Activated CD4-positive, alpha-beta T cell treated with anti-CD3 and anti-CD28 coated beads, Interleukin-2, amount 10 ng/mL, durations not matched to agents 7 days and 5 days (primary cell): Measurements from ENCODE around the gene FAM168A. TPM values are rescaled to one million over a fixed set of nuclear protein-coding genes. Genes with fewer than 3 reads are reported as not detected.

Experiments used
- CTCF ChIA-PET: fragments of 350-600 bp; sonication (Branson Sonifier 250); formaldehyde crosslinking; loops from one replicate; lab custom pipeline; 2021; ENCODE audit warnings: antibody characterized with exemption; lab: Charles Lee
- POLR2A ChIA-PET: fragments of 350-600 bp; sonication (Branson Sonifier 250); formaldehyde crosslinking; loops from one replicate; lab custom pipeline; 2021; ENCODE audit warnings: antibody characterized with exemption; lab: Charles Lee
- DNase-seq: peaks from one replicate; pipeline ENCODE4 v3.0.0-alpha.2; 2020
- H3K27ac Mint-ChIP-seq: one replicate; pipeline ENCODE4 v1.8.0; 2021; ENCODE audit warnings: mild to moderate bottlenecking, moderate library complexity, mixed read lengths
- H3K27me3 Mint-ChIP-seq: one replicate; pipeline ENCODE4 v1.8.0; 2021; ENCODE audit warnings: mixed read lengths
- H3K36me3 Mint-ChIP-seq: one replicate; pipeline ENCODE4 v1.8.0; 2021; ENCODE audit warnings: low read depth, mixed read lengths
- H3K4me1 Mint-ChIP-seq: one replicate; pipeline ENCODE4 v1.8.0; 2021; ENCODE audit warnings: mixed read lengths
- H3K4me3 Mint-ChIP-seq: one replicate; pipeline ENCODE4 v1.8.0; 2021; ENCODE audit warnings: mild to moderate bottlenecking, moderate library complexity, mixed read lengths
- H3K9me3 Mint-ChIP-seq: one replicate; pipeline ENCODE4 v1.8.0; 2021; ENCODE audit warnings: mixed read lengths
- total RNA-seq, 2 experiments: library from RNA; stranded (reverse); gene quantifications; one replicate each; pipeline ENCODE4 v1.2.3, GENCODE V29; 2021

FAM168A gene
- total RNA-seq, 2 experiments from 2014 or later = 28.9 to 31.2 TPM

DNA sequence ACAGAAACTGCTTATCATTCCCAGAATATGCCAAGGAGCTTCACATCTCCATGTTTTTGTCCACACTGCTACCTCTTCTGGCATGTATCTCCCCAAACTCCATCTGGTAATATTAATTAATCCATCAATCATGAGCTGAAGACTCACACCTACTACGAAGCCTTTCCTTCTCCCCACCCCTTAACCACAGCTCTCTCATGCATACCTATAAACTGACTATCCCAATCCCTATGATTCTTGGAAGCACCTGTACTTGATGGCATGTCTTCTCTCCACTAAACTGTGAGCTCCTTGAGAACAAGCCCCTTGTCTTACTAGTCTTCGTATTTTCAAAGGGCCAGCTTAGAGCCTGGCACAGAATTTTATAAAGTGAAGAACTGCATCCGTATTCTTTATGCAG is 174.4 kb downstream of the FAM168A start:
- Mint-ChIP-seq H3K27ac (no peak overlapping the region), H3K4me3 (no peak overlapping the region), H3K36me3 (peaks cover 5% of the 10 kb centered on the region), H3K9me3 (no peaks in the 10 kb centered on the region), H3K4me1 (no peaks in the 10 kb centered on the region), H3K27me3 (no peaks in the 10 kb centered on the region)
- no peak for DNase-seq
- ChIA-PET POLR2A (interaction anchor here (0.6 kb wide), 2 partner anchors 38 to 236 kb away, joined by 3 to 4 read pairs; no protein-coding TSS in a partner anchor), CTCF (interaction anchor here (0.6 to 1.9 kb wide), 2 partner anchors 12 to 371 kb away, joined by 4 to 5 read pairs; no protein-coding TSS in a partner anchor)

DNA sequence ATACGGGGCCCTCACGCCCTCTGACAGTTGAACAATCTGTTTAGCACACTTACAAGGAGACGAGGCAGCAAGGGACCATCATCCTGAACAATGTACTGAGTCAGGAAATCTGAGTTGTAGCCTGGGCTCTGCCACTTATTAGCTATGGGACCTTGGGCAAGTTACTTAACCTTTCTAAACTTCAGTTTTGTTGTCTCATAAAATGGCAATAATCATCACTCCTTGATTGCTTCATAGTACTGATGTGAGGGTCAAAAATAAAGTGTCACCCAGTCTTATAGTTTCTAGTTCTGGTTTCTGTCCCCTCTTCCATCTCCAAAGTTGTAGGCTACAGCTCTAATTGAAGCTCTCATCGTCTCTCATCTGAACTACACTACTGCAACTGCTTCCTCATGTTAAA is 175.0 kb downstream of the FAM168A start:
- no peaks in the 10 kb centered on the region for H3K27me3 Mint-ChIP-seq
- no peak overlapping the region for H3K4me3 Mint-ChIP-seq
- H3K36me3 Mint-ChIP-seq = peaks cover 10% of the 10 kb centered on the region
- H3K9me3 Mint-ChIP-seq = no peaks in the 10 kb centered on the region
- H3K4me1 Mint-ChIP-seq = no peaks in the 10 kb centered on the region
- CTCF ChIA-PET = interaction anchor here (0.9 to 1.9 kb wide), 3 partner anchors 12 to 1266 kb away, joined by 3 to 4 read pairs (median 3); no protein-coding TSS in a partner anchor
- POLR2A ChIA-PET = interaction anchor here (0.6 kb wide), 1 partner anchor 237 kb away, joined by 4 read pairs; no protein-coding TSS in a partner anchor
- DNase-seq = no peak
- no peak overlapping the region for H3K27ac Mint-ChIP-seq

DNA sequence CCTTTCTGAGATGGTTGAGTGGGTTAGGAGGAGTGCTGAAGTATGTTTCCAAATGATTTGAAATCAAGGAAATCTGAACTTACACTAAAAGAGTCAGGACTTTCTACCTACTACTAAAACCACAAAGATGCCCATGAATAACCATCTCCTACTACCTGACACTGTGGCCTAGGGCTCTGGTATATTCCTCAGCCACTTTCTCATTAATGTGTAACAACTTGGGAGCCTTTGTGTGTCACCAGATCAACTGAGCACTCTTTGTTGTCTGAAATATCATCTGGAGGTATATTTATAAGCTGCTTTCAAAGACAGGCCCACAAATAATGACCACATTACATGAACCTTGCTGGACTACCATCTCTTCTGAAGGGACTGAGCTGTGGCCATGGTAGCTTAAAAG is 177.8 kb downstream of the FAM168A start:
- no peak overlapping the region for H3K4me3 Mint-ChIP-seq
- peaks cover 1% of the 10 kb centered on the region for H3K4me1 Mint-ChIP-seq
- CTCF ChIA-PET = no interaction called here
- H3K27me3 Mint-ChIP-seq = no peaks in the 10 kb centered on the region
- H3K36me3 Mint-ChIP-seq = peaks cover 17% of the 10 kb centered on the region
- no peaks in the 10 kb centered on the region for H3K9me3 Mint-ChIP-seq
- no peak overlapping the region for H3K27ac Mint-ChIP-seq
- DNase-seq = no peak
- POLR2A ChIA-PET = no interaction called here

DNA sequence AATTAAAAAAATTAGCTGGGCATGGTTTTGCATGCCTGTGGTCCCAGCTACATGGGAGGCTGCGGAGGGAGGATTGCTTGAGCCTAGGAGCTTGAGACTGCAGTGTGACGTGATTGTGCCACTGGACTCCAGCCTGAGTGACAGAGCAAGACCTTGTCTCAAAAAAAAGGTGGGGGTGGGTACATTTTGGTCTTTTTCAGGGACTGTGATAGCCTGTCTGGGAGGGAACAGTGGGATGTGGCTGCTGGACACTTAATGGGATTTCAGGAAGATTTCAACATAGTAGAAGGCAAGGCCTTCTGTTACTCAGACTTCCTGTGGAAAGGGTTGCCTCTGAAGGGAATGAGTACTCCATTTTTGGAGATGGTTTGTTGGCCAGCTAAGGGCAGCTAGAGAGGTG is 181.1 kb downstream of the FAM168A start:
- Mint-ChIP-seq H3K27ac (no peak overlapping the region), H3K9me3 (no peaks in the 10 kb centered on the region), H3K4me1 (peaks cover 6% of the 10 kb centered on the region), H3K27me3 (no peaks in the 10 kb centered on the region), H3K4me3 (no peak overlapping the region), H3K36me3 (peaks cover 17% of the 10 kb centered on the region)
- ChIA-PET POLR2A (no interaction called here), CTCF (interaction anchor here (1.6 kb wide), 1 partner anchor 19 kb away, joined by 3 read pairs; no protein-coding TSS in a partner anchor)
- no peak for DNase-seq

DNA sequence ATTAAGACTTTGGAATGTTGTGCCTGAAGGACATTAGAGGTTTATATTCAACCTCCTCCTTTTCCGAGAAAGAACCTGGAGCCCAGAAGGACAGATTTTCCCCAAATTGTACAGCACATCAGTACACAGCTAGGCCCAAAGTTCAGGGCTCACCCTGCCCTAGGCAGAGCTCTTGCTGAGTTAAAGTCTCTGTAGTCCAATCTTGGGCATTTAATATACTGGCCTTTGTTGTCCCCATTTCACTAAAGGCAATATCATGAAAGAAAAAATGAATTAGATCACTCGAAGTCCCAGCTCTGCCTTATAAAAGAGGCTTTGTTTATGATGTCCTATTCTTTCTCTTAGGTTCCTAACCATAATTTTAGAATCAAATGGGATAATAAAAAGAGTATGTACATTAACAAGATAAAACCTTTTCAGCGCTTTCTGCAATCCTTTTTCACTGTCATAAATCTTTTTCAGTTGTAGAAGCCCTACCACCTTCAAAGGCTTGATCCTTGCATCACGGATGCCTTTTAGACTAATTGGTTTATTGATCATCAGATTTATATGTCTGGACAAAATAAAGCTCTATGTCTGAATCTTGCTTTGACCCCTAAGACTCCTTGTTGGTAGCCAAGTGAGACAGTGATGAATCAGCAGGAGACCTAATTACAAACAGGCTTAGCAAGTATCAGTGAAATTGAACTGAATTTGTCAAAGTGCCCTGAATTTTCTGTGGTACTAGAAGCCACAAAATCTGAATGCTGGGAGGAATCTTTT is 181.9 kb downstream of the FAM168A start:
- Mint-ChIP-seq H3K4me3 (no peak overlapping the region), H3K27me3 (no peaks in the 10 kb centered on the region), H3K9me3 (no peaks in the 10 kb centered on the region), H3K27ac (no peak overlapping the region), H3K4me1 (peaks cover 6% of the 10 kb centered on the region), H3K36me3 (peaks cover 17% of the 10 kb centered on the region)
- CTCF ChIA-PET = interaction anchor here (1.5 to 1.8 kb wide), 3 partner anchors 20 to 245 kb away, joined by 3 to 6 read pairs (median 3); no protein-coding TSS in a partner anchor
- POLR2A ChIA-PET = no interaction called here
- no peak for DNase-seq

DNA sequence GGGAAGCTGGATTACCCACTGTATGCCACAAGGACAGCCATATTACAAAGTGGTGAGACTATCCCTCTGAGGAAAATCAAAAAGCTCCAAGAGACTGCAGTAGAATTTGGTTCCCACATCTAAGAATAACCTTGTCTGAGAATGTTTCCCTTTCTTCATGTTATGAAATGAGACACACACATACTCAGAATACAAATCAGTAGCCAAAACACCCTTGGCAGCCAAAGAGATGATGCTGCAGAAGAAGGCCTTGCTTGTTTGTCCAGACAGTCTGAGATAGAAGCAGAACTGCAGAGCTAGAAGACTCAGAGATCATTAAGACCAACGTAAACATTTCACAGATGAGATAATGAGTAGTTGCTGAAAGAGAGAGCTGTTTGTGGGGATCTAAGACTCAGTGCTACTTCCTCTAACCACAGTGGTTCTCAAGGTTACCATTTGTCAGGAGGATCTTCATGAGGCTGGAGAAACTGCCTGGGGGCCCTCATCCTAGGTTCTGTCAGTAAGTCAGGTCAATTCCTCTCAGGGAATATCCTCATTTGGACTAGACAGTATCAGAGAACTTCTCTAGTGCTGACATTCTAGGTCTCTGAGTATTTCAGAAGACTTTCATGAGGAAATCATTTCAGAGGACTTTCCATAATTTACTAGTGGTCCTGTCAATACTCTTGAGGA is 182.8 kb downstream of the FAM168A start:
- no peaks in the 10 kb centered on the region for H3K27me3 Mint-ChIP-seq
- H3K4me1 Mint-ChIP-seq = peaks cover 6% of the 10 kb centered on the region
- POLR2A ChIA-PET = interaction anchor here (0.6 kb wide), 1 partner anchor 82 kb away, joined by 5 read pairs; no protein-coding TSS in a partner anchor
- H3K9me3 Mint-ChIP-seq = no peaks in the 10 kb centered on the region
- H3K36me3 Mint-ChIP-seq = peaks cover 19% of the 10 kb centered on the region
- CTCF ChIA-PET = interaction anchor here (1.2 to 1.8 kb wide), 5 partner anchors 21 to 1123 kb away, joined by 3 to 6 read pairs (median 3); no protein-coding TSS in a partner anchor
- no peak overlapping the region for H3K27ac Mint-ChIP-seq
- no peak overlapping the region for H3K4me3 Mint-ChIP-seq
- no peak for DNase-seq

DNA sequence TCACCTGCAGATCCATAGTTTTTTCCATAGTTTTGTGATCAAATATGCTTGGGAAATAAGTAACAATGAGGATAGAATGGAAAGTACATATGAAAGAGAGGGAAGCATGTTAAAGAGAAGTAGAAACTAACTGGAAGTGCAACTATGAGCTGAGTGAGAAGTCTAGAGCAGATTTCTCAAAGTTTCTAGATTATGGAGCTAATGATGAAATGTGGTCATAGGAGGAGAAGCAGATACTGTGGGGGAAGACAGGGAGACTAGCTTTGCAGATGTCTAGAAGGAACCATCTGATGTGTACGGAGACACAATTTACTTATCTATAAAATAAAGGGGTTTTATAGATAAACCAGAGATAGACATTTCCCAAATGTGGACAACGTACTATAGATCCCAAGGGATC is 184.7 kb downstream of the FAM168A start:
- Mint-ChIP-seq H3K27ac (no peak overlapping the region), H3K36me3 (peaks cover 21% of the 10 kb centered on the region)
- POLR2A ChIA-PET = interaction anchor here (0.6 kb wide), 1 partner anchor 153 kb away, joined by 3 read pairs; no protein-coding TSS in a partner anchor

DNA sequence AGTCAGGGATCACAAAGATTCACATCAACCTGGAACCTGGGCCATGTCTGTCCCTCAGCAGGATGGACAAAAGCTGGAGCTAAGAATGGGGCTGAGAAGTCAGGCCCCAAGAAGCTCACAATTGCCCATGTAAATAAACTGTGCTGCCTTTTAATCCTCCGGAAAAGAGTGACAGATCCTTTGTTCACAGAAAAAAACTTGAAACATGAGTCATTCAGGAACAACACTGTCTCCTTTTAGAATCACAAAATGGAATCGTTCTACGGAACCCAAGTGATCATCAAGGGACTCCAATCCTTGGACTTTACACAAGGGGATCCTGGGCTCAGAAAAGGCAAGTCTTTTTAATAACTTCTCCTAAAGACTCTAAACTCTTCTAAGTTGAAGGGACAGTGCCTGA is 185.6 kb downstream of the FAM168A start:
- Mint-ChIP-seq H3K4me1 (peaks cover 6% of the 10 kb centered on the region), H3K36me3 (peaks cover 17% of the 10 kb centered on the region), H3K4me3 (no peak overlapping the region), H3K27me3 (no peaks in the 10 kb centered on the region), H3K27ac (no peak overlapping the region), H3K9me3 (no peaks in the 10 kb centered on the region)
- no peak for DNase-seq
- ChIA-PET CTCF (no interaction called here), POLR2A (no interaction called here)

More for the DNA sequence above, 184.7 kb downstream of the FAM168A start:
- DNase-seq = no peak
- Mint-ChIP-seq H3K4me3 (no peak overlapping the region), H3K27me3 (no peaks in the 10 kb centered on the region), H3K9me3 (no peaks in the 10 kb centered on the region), H3K4me1 (peaks cover 6% of the 10 kb centered on the region)
- CTCF ChIA-PET = interaction anchor here (0.6 to 1.5 kb wide), 2 partner anchors 11 to 358 kb away, joined by 4 to 5 read pairs; no protein-coding TSS in a partner anchor

DNA sequence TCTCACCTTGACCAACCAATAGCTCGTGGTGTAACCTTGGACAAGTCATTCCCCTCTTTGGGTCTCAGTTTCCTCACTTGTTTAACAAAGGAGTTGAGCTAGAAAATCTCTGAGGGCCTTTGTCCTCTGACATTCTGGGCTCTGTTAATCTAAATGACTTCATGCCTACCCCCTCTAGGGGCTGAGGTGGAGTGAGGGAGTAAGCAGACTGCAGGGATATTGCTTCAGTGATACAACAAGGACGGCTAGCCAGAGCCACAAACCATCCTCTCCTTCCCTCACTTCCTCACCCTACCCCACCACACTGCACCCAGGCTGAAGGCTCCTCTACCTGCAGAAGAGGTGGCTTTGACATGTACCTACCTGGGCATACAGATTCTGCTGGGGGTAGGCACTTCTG is 186.9 kb downstream of the FAM168A start:
- no peak for DNase-seq
- Mint-ChIP-seq H3K36me3 (peaks cover 18% of the 10 kb centered on the region), H3K4me1 (peaks cover 6% of the 10 kb centered on the region), H3K4me3 (no peak overlapping the region), H3K27ac (no peak overlapping the region), H3K27me3 (no peaks in the 10 kb centered on the region), H3K9me3 (no peaks in the 10 kb centered on the region)
- CTCF ChIA-PET = interaction anchor here (0.7 to 1.4 kb wide), 3 partner anchors 17 to 104 kb away, joined by 3 to 4 read pairs (median 3); no protein-coding TSS in a partner anchor
- POLR2A ChIA-PET = no interaction called here

DNA sequence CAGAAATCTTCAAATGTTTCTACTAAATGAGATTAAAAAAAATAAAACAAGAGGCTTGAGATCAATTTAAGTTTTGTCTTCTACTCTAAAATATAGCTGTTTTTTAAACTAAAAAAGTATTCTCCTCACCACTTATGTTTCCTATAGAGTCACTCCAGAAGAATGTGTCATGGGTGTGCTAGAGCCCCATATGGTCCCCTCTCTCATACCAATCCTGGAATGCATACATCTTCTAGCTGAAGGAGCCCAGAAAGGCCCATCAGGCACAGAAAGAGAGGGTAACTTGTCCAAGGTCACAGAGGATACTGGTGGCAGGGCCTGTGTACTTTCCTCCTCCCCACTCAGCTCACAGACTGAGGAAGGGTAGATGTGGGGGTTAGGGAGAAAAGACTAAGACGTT is 187.3 kb downstream of the FAM168A start:
- ChIA-PET POLR2A (no interaction called here), CTCF (interaction anchor here (0.6 to 1.4 kb wide), 6 partner anchors 11 to 263 kb away, joined by 3 to 4 read pairs (median 4); no protein-coding TSS in a partner anchor)
- no peak for DNase-seq
- Mint-ChIP-seq H3K27me3 (no peaks in the 10 kb centered on the region), H3K27ac (no peak overlapping the region), H3K9me3 (no peaks in the 10 kb centered on the region), H3K4me3 (no peak overlapping the region), H3K4me1 (peaks cover 6% of the 10 kb centered on the region), H3K36me3 (peaks cover 20% of the 10 kb centered on the region)

DNA sequence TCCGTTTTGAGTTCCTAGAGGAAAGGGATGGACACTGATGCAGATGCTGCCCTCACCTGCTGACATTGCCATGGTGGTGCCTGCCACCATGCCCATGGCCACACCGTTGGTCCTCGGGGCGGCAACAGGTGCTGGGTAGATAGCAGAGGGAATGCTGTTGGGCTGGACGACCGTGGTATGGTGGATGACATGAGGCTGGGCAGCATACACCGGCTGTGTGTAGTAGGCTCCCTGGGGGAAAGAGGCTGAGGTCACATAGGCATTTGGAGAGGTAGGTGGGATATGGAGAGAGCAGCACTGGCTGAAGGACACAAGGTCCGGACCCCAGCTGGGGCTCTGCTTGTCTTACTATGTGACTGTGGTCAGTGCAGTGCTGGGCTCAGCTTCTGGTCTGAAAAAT is 188.5 kb downstream of the FAM168A start:
- ChIA-PET CTCF (no interaction called here), POLR2A (no interaction called here)
- Mint-ChIP-seq H3K9me3 (no peaks in the 10 kb centered on the region), H3K27ac (no peak overlapping the region), H3K36me3 (peaks cover 23% of the 10 kb centered on the region), H3K4me3 (no peak overlapping the region), H3K4me1 (no peaks in the 10 kb centered on the region), H3K27me3 (no peaks in the 10 kb centered on the region)
- DNase-seq = no peak

DNA sequence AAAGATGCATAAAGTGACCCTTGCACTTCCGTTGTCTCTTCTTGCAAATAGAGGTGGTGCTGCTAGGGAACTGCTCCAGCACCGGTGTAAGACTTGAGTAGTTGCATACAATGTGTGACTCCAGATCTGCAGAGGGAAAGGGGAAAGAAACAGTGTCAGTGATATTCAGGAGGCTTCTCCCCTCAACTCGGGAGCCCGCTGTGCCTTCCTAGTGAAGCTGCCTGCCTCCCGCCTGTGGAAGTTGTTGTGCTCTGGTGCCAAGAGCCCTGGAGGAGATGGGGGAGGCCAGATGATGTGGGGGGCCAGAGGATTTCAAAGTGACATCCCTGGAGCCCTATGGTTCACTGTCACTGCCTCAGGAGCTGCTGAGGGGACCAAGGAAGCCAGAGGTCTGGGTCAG is 191.3 kb downstream of the FAM168A start:
- CTCF ChIA-PET = interaction anchor here (1.0 to 1.2 kb wide), 3 partner anchors 8 to 71 kb away, joined by 3 to 4 read pairs (median 3); no protein-coding TSS in a partner anchor
- no peaks in the 10 kb centered on the region for H3K27me3 Mint-ChIP-seq
- H3K4me3 Mint-ChIP-seq = no peak overlapping the region
- H3K9me3 Mint-ChIP-seq = no peaks in the 10 kb centered on the region
- no peak for DNase-seq
- no peak overlapping the region for H3K27ac Mint-ChIP-seq
- peaks cover 23% of the 10 kb centered on the region for H3K36me3 Mint-ChIP-seq
- POLR2A ChIA-PET = no interaction called here
- H3K4me1 Mint-ChIP-seq = peaks cover 1% of the 10 kb centered on the region
